ENCODE measurements around the gene CKB. TPM values are rescaled to one million over a fixed set of nuclear protein-coding genes. Genes with fewer than 3 reads are reported as not detected.

Gene CKB
- total and polyA plus RNA-seq, 2 donors (not counting 1 experiment from before 2014, with no cell fraction given) = 3.1 to 4.7 TPM

DNA sequence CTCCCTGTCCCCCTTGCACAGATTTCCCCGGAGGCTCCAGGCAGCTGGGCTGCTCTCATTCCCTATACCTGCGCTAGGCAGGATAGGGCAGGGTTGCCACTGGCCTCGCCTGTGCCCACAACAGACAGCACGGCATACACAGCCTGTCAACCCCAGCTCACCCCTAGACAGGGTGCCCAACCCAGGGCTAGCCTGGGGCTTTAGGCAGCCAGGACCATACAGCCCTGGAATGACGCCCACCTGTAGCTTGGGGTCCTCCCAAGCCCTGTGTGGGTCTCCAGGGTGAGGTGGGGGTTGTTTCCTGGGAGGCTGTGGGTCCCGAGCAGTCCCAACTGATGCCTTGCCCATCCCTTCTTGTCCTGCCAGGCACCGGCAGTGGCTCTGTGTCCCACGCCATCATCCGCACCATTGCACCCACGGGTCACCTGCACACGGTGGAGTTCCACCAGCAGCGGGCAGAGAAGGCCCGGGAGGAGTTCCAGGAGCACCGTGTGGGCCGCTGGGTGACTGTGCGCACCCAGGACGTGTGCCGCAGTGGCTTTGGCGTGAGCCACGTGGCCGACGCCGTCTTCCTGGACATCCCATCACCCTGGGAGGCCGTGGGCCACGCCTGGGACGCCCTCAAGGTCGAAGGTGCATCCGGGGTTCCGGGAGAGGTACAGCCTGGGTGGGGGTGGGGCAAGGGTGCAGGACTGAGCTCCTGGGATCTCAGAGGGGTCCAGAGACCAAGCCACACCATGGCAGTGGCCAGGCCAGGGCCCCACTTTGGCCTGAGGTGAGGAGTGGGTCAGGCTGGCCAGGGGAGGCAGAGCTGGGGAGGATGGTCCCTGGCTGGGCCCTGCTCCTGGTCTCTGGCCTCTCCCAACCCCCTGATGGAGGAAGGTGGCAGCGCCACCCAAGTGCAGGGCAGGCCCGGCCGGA, 9.8 kb upstream of the CKB start:
- POLR2A ChIA-PET = no interaction called here
- H3K4me3 Mint-ChIP-seq = no peak overlapping the region
- no peak for ATAC-seq (ENCODE audit: low read depth)
- Histone ChIP-seq H3K27me3 (replicated peaks in 1 of 4; ENCODE audit: control extremely low read depth in 1 of 4, control insufficient read depth in 3 of 4, insufficient read depth in 4 of 4, low read length in 3 of 4) (no peaks in the 10 kb centered on the region), H3K9ac (ENCODE audit: low read length) (no peak overlapping the region), H3K4me1 (ENCODE audit: control insufficient read depth in 2 of 2, insufficient read depth in 2 of 2, low read length in 2 of 2) (peaks cover 24 to 35% of the 10 kb centered on the region in 2 donors), H2AFZ (ENCODE audit: insufficient read depth, low read depth, low read length, poor library complexity, severe bottlenecking) (no peak overlapping the region), H3K4me3 (ENCODE audit: control extremely low read depth in 1 of 5, extremely low read depth in 1 of 5, insufficient read depth in 1 of 5, low read depth in 2 of 5, low read length in 4 of 5) (no peak overlapping the region), H3K4me2 (replicated peaks; ENCODE audit: low read depth, low read length, poor library complexity, severe bottlenecking) (no peak overlapping the region), H3K36me3 (replicated peaks in 1 of 2; ENCODE audit: control extremely low read depth in 1 of 2, control insufficient read depth in 1 of 2, extremely low read depth in 1 of 2, insufficient read depth in 2 of 2, low read length in 1 of 2) (peaks cover 0 to 11% of the 10 kb centered on the region in 2 experiments), H3K27ac (ENCODE audit: low read length in 2 of 2) (no peak overlapping the region), H4K20me1 (ENCODE audit: control insufficient read depth, insufficient read depth, low read length, poor library complexity, severe bottlenecking) (peaks cover 34% of the 10 kb centered on the region), H3K79me2 (ENCODE audit: control insufficient read depth, insufficient read depth, low read length) (peaks cover 24% of the 10 kb centered on the region), H3K9me3 (ENCODE audit: control extremely low read depth in 1 of 3, control insufficient read depth in 2 of 3, insufficient read depth in 1 of 3, low read length in 2 of 3) (no peaks in the 10 kb centered on the region)
- DNase-seq = no peak
- TF ChIP-seq, protein P1, sequence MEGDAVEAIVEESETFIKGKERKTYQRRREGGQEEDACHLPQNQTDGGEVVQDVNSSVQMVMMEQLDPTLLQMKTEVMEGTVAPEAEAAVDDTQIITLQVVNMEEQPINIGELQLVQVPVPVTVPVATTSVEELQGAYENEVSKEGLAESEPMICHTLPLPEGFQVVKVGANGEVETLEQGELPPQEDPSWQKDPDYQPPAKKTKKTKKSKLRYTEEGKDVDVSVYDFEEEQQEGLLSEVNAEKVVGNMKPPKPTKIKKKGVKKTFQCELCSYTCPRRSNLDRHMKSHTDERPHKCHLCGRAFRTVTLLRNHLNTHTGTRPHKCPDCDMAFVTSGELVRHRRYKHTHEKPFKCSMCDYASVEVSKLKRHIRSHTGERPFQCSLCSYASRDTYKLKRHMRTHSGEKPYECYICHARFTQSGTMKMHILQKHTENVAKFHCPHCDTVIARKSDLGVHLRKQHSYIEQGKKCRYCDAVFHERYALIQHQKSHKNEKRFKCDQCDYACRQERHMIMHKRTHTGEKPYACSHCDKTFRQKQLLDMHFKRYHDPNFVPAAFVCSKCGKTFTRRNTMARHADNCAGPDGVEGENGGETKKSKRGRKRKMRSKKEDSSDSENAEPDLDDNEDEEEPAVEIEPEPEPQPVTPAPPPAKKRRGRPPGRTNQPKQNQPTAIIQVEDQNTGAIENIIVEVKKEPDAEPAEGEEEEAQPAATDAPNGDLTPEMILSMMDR (IDR thresholded peaks at IDR 0.05) = no peak
- TF ChIP-seq EZH2 (IDR thresholded peaks at IDR 0.05; ENCODE audit: borderline replicate concordance, insufficient read depth, low read depth, low read length, poor library complexity, severe bottlenecking) = no peak
- H3K27me3 Mint-ChIP-seq = no peaks in the 10 kb centered on the region
- H3K9me3 Mint-ChIP-seq (ENCODE audit: insufficient read depth) = no peaks in the 10 kb centered on the region
- peaks cover 32% of the 10 kb centered on the region for H3K4me1 Mint-ChIP-seq
- H3K27ac Mint-ChIP-seq = no peak overlapping the region
- 97% methylated on average over 31 of the region's 32 CpGs for WGBS (ENCODE audit: insufficient coverage)
- intact Hi-C loops (cut with micrococcal nuclease) = no loop called here
- CTCF ChIA-PET = interaction anchor here (0.6 to 6.2 kb wide), 3 partner anchors 13 to 180 kb away, joined by 3 to 33 read pairs (median 4); no protein-coding TSS in a partner anchor
